HCT116 (cell line): ENCODE data around the gene ACD. TPM values are rescaled to one million over a fixed set of nuclear protein-coding genes. Genes with fewer than 3 reads are reported as not detected.

ENCODE experiments used
- ATAC-seq: fragments of 200-7000 bp; cut with Tn5 transposase; 2 replicates; pipeline ENCODE4 v1.9.1; 2020; ENCODE audit warnings: mild to moderate bottlenecking, moderate library complexity
- BruUV-seq: library from RNA; stranded (reverse); fragments of 400-500 nt; replicated peaks from 2 replicates; lab custom pipeline; 2021; lab: Mats Ljungman, UMichigan
- CTCF ChIA-PET: fragments of 300-600 bp; sonication (Branson Sonifier 250); formaldehyde crosslinking; loops from one replicate; lab custom pipeline; 2021; ENCODE audit warnings: antibody characterized with exemption; lab: Charles Lee
- POLR2A ChIA-PET: fragments of 300-600, 350-600 bp; sonication (Branson Sonifier 250); formaldehyde crosslinking; loops from one replicate; lab custom pipeline; 2021; ENCODE audit warnings: antibody characterized with exemption; lab: Charles Lee
- RAD21 ChIA-PET, 2 experiments: fragments of 300-600 bp; sonication (Branson Sonifier 250); formaldehyde crosslinking; loops; one replicate each; lab custom pipeline; 2023; ENCODE audit warnings: low total read pairs in 2 of 2; ENCODE audit not compliant: uncharacterized antibody in 2 of 2, unreplicated experiment in 2 of 2, low non-redundant PET in 1 of 2; lab: Charles Lee
- DNase-seq: peaks from one replicate; pipeline ENCODE4 v3.0.0-alpha.2; 2010; ENCODE audit warnings: low read depth, low spot score
- H2AFZ ChIP-seq: fragments of 200-600 bp; shearing (Covaris generic), sonication (generic); 2 replicates; pipeline ENCODE4 v1.6.1; 2017; ENCODE audit warnings: low read depth, mixed run types, mixed read lengths, antibody characterized with exemption, low read length; ENCODE audit not compliant: poor library complexity, severe bottlenecking
- H3K27ac ChIP-seq: 2 replicates; pipeline ENCODE4 v1.5.1; 2012; ENCODE audit warnings: low read depth, low read length
- H3K27me3 ChIP-seq: fragments of 200-600 bp; sonication (generic); 2 replicates; pipeline ENCODE4 v1.6.1; 2016; ENCODE audit warnings: mixed run types, low read length, mixed read lengths; ENCODE audit not compliant: insufficient read depth
- H3K36me3 ChIP-seq, 2 experiments: fragments of 200-500 bp in 1 of 2; fragments of 200-600 bp in 1 of 2; sonication (Bioruptor generic) in 1 of 2; sonication (generic) in 1 of 2; 2 replicates each; pipeline versions ENCODE4 v1.5.1 to v1.6.1; 2014 to 2016; ENCODE audit warnings: low read length in 2 of 2, inconsistent platforms in 1 of 2, mixed read lengths in 1 of 2, mixed run types in 1 of 2; ENCODE audit not compliant: insufficient read depth in 2 of 2, control insufficient read depth in 1 of 2
- H3K4me1 ChIP-seq, 2 experiments: fragments of 200-600 bp in 1 of 2; sonication (generic) in 1 of 2; 2 replicates each; pipeline versions ENCODE4 v1.5.1 to v1.6.1; 2012 to 2017; ENCODE audit warnings: low read length in 2 of 2, inconsistent platforms in 1 of 2, mild to moderate bottlenecking in 1 of 2, mixed read lengths in 1 of 2, mixed run types in 1 of 2, moderate library complexity in 1 of 2; ENCODE audit not compliant: insufficient read depth in 2 of 2, control insufficient read depth in 1 of 2
- H3K4me2 ChIP-seq: fragments of 200-600 bp; sonication (generic); 2 replicates; pipeline ENCODE4 v1.6.1; 2017; ENCODE audit warnings: mixed run types, low read length, mixed read lengths
- H3K4me3 ChIP-seq, 2 experiments: fragments of 200-600 bp in 1 of 2; sonication (generic) in 1 of 2; replicated peaks in 1 of 2; 2 replicates each; pipeline ENCODE4 v1.5.1; 2011 to 2016; ENCODE audit warnings: low read length in 2 of 2, control low read depth in 1 of 2, low read depth in 1 of 2, mild to moderate bottlenecking in 1 of 2, mixed read lengths in 1 of 2, mixed run types in 1 of 2
- H3K79me2 ChIP-seq: fragments of 200-600 bp; sonication (generic); 2 replicates; pipeline ENCODE4 v1.6.1; 2017; ENCODE audit warnings: mild to moderate bottlenecking, mixed run types, low read length, moderate library complexity, mixed read lengths; ENCODE audit not compliant: insufficient read depth
- H3K9ac ChIP-seq: fragments of 200-600 bp; sonication (generic); 2 replicates; pipeline ENCODE4 v1.6.1; 2016; ENCODE audit warnings: low read length, mixed read lengths
- H3K9me2 ChIP-seq: fragments of 200-600 bp; sonication (generic), shearing (Covaris generic); 2 replicates; pipeline ENCODE4 v1.6.1; 2017; ENCODE audit warnings: mixed run types, mild to moderate bottlenecking, moderate library complexity; ENCODE audit not compliant: insufficient read depth
- H3K9me3 ChIP-seq, 2 experiments: fragments of 200-500 bp in 1 of 2; fragments of 200-600 bp in 1 of 2; sonication (Bioruptor generic) in 1 of 2; sonication (generic) in 1 of 2; 2 replicates each; pipeline ENCODE4 v1.6.1; 2014 to 2017; ENCODE audit warnings: low read length in 2 of 2, mixed read lengths in 2 of 2, inconsistent platforms in 1 of 2, low read depth in 1 of 2, mild to moderate bottlenecking in 1 of 2, mixed run types in 1 of 2, moderate library complexity in 1 of 2; ENCODE audit not compliant: control insufficient read depth in 1 of 2, insufficient read depth in 1 of 2
- H4K20me1 ChIP-seq: fragments of 200-600 bp; sonication (generic), shearing (Covaris generic); 2 replicates; pipeline ENCODE4 v1.6.1; 2017; ENCODE audit warnings: mixed run types, mild to moderate bottlenecking, moderate library complexity; ENCODE audit not compliant: insufficient read depth
- CBX3 ChIP-seq: IDR thresholded peaks from 2 replicates; pipeline ENCODE4 v1.6.1; 2012; ENCODE audit warnings: low read depth
- CEBPB ChIP-seq: IDR thresholded peaks from 2 replicates; pipeline ENCODE4 v1.6.1; 2012; ENCODE audit warnings: low read depth
- FOSL1 ChIP-seq: IDR thresholded peaks from 2 replicates; pipeline ENCODE4 v1.6.1; 2012; ENCODE audit warnings: low read depth
- MAX ChIP-seq: IDR thresholded peaks from 2 replicates; pipeline ENCODE4 v1.6.1; 2012
- POLR2AphosphoS5 ChIP-seq: IDR thresholded peaks from 2 replicates; pipeline ENCODE4 v1.6.1; 2011; ENCODE audit warnings: mild to moderate bottlenecking, low read depth, low read length, moderate library complexity
- REST ChIP-seq: IDR thresholded peaks from 2 replicates; pipeline ENCODE4 v1.6.1; 2012; ENCODE audit warnings: low read depth
- SRF ChIP-seq: IDR thresholded peaks from 2 replicates; pipeline ENCODE4 v1.6.1; 2012; ENCODE audit warnings: low read depth
- TCF7L2 ChIP-seq: IDR thresholded peaks from 2 replicates; pipeline ENCODE4 v1.7.0; 2011; ENCODE audit warnings: borderline replicate concordance, inconsistent platforms; ENCODE audit not compliant: insufficient read depth, insufficient read length; ENCODE audit errors: extremely low read depth
- intact Hi-C: fragments of 100-400 bp; cut with micrococcal nuclease; formaldehyde crosslinking; loops from 2 replicates; pipeline ENCODE4 v1.10.0; 2022
- total RNA-seq: library from RNA; stranded (reverse); gene quantifications from one replicate; pipeline ENCODE4 v1.2.1, GENCODE V29; 2021; ENCODE audit not compliant: unreplicated experiment

ACD gene
- total RNA-seq, 1 experiment from 2014 or later = 53.8 TPM

GRCh38 chr16:67652578-67653127, 7.4 kb downstream of the ACD start:
- H3K79me2 ChIP-seq = peaks cover 2% of the 10 kb centered on the region; the same call in 1 of the 2 replicates
- peaks cover 0 to 5% of the 10 kb centered on the region in 2 experiments; a peak in 1 of 4 replicates for H3K36me3 ChIP-seq
- intact Hi-C loops = no loop called here
- TF ChIP-seq FOSL1 (no peak), REST (peak; percentile 69), MAX (no peak; the same call in 1 of the 2 replicates), CEBPB (no peak), SRF (no peak), CBX3 (no peak), TCF7L2 (no peak), POLR2AphosphoS5 (peak; percentile 57)
- peak overlapping the region; percentile 81 for H3K9ac ChIP-seq
- peak; percentile 86 for ATAC-seq
- peak overlapping the region; percentile 90 for H3K4me2 ChIP-seq
- H3K9me2 ChIP-seq = no peaks in the 10 kb centered on the region
- peak; percentile 26 for DNase-seq
- peaks cover 0 to 4% of the 10 kb centered on the region in 2 experiments; a peak in 1 of 4 replicates for H3K4me1 ChIP-seq
- RAD21 ChIA-PET = no interaction called here
- H4K20me1 ChIP-seq = no peaks in the 10 kb centered on the region
- CTCF ChIA-PET = interaction anchor here (1.9 kb wide), 1 partner anchor 131 kb away, joined by 4 read pairs; no protein-coding TSS in a partner anchor
- POLR2A ChIA-PET = no interaction called here
- no peak overlapping the region for H2AFZ ChIP-seq
- peak overlapping the region; percentile 79 to 90 for H3K4me3 ChIP-seq
- no TSS peak for BruUV-seq
- no peaks in the 10 kb centered on the region for H3K9me3 ChIP-seq
- no peaks in the 10 kb centered on the region for H3K27me3 ChIP-seq
- H3K27ac ChIP-seq = peak overlapping the region; percentile 70; the same call in 1 of the 2 replicates
